Right cardiac atrium (tissue), 5 donors: ENCODE data around the gene MAPK14. TPM values are rescaled to one million over a fixed set of nuclear protein-coding genes. Genes with fewer than 3 reads are reported as not detected.

Experiments used
- ATAC-seq, 2 donors: fragments of 200-7000 bp; cut with Tn5 transposase; one replicate each; pipeline versions ENCODE4 v1.8.0 to v1.9.1; 2020; ENCODE audit warnings: moderate library complexity in 2 of 2, mild to moderate bottlenecking in 1 of 2
- DNase-seq, 3 donors: peaks; one replicate each; pipeline ENCODE4 v3.0.0-alpha.2; 2020
- H3K27ac ChIP-seq: one replicate; pipeline ENCODE4 v1.5.1; 2013; ENCODE audit warnings: mild to moderate bottlenecking, low read length, control low read depth, moderate library complexity
- H3K27me3 ChIP-seq: one replicate; pipeline ENCODE4 v1.6.1; 2013; ENCODE audit not compliant: control insufficient read depth, insufficient read depth
- H3K4me1 ChIP-seq: one replicate; pipeline ENCODE4 v1.6.1; 2013; ENCODE audit warnings: low read length; ENCODE audit not compliant: control insufficient read depth, insufficient read depth
- H3K4me3 ChIP-seq: one replicate; pipeline ENCODE4 v1.5.1; 2013; ENCODE audit warnings: low read length, control low read depth
- H3K9me3 ChIP-seq: one replicate; pipeline ENCODE4 v1.6.1; 2013; ENCODE audit warnings: low read length; ENCODE audit not compliant: control insufficient read depth
- WGBS: extraction: QIAGEN DNeasy Blood & Tissue Kit; methylation state at CpG from one replicate; pipeline ENCODE4 v1.1.7; 2013; 5-methylcytosine and 5-hydroxymethylcytosine counted together
- intact Hi-C, 4 donors: fragments of 100-400 bp; cut with DNase I; formaldehyde crosslinking; loops; one replicate each; pipeline versions ENCODE4 v1.11.0 to v1.14.0; 2022 to 2023
- polyA plus RNA-seq: library from polyadenylated mRNA; stranded (reverse); fragments of 200-250 nt; gene quantifications from one replicate; pipeline ENCODE4 v1.2.3, GENCODE V29; 2013
- total RNA-seq, 4 donors: library from RNA; stranded (reverse); fragmentation: NEBNext Ultra II Directional; extraction: Animal tissue kit (Norgen Biotek cat#: 25700); gene quantifications; one replicate each; pipeline ENCODE4 v1.2.1, GENCODE V29; 2021
- donor health status: healthy with polysubstance abuse.
- donor health status: DM: no; HTN: yes; CAD: no.
- donor health status: DM: no; HTN: no; CAD: no.
- donor health status: DM: no; HTN: yes; CAD: no; lungs with severe emphysema.
- donor health status: DM: yes; HTN: yes; CAD: no.

The MAPK14 gene
- total and polyA plus RNA-seq, 5 donors = 12.4 to 37.0 (median 30.9) TPM

GRCh38 chr6:36117658-36118549 lies 90.3 kb downstream of the MAPK14 start:
- H3K27ac ChIP-seq = no peak overlapping the region
- no peak overlapping the region for H3K4me3 ChIP-seq
- peaks cover 14% of the 10 kb centered on the region for H3K4me1 ChIP-seq
- H3K27me3 ChIP-seq = no peaks in the 10 kb centered on the region
- no peak for ATAC-seq
- 83% methylated on average over 8 of the region's 8 CpGs for WGBS
- DNase-seq = no peak
- intact Hi-C loops = no loop called here
- H3K9me3 ChIP-seq = no peaks in the 10 kb centered on the region

DNA sequence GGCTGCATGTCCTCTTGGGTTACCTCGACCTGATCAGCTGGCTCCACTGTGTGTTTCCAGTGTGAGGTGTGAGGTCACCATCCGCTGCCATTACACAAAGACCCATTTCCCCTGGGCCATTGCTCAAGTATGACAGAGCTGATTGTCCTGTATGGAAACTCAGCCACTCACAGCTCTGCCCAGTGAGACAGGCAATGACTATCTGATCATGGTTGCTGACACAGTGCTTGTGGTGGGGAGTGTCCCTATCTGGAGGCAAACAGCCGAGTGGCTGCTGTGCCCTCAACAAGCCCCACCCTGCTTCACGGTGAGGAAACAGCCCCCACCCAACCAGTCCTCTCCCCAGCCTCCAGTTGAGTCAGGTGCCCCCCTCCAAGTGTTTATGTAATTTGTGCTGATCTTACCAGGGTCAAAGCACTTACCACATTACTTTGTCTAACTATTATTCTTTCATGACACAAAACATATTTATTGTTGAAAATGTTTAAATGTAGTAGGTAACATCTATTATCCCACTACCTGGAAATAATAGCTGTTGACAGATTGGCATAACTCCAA lies 91.0 kb downstream of the MAPK14 start:
- DNase-seq = peak in 1 of 3 donors; percentile 61
- ATAC-seq = peak; percentile 51 to 72
- intact Hi-C loops = no loop called here
- no peak overlapping the region for H3K27ac ChIP-seq
- no peaks in the 10 kb centered on the region for H3K27me3 ChIP-seq
- no peak overlapping the region for H3K4me3 ChIP-seq
- no peaks in the 10 kb centered on the region for H3K9me3 ChIP-seq
- H3K4me1 ChIP-seq = peaks cover 14% of the 10 kb centered on the region
- WGBS = 45% methylated on average over 4 of the region's 4 CpGs

- no peak overlapping the region for H3K27ac ChIP-seq
- H3K27me3 ChIP-seq = no peaks in the 10 kb centered on the region
- WGBS = 80% methylated on average over 4 of the region's 4 CpGs
- no peaks in the 10 kb centered on the region for H3K9me3 ChIP-seq
- intact Hi-C loops = no loop called here
- H3K4me3 ChIP-seq = no peak overlapping the region
- H3K4me1 ChIP-seq = peaks cover 14% of the 10 kb centered on the region
- DNase-seq = no peak
- no peak for ATAC-seq
Observed at GRCh38 chr6:36119209-36119608, 91.6 kb downstream of the MAPK14 start.

GRCh38 chr6:36120018-36120417 lies 92.4 kb downstream of the MAPK14 start:
- Histone ChIP-seq H3K4me3 (no peak overlapping the region), H3K27me3 (no peaks in the 10 kb centered on the region), H3K27ac (no peak overlapping the region), H3K4me1 (peaks cover 12% of the 10 kb centered on the region), H3K9me3 (no peaks in the 10 kb centered on the region)
- no peak for ATAC-seq
- no peak for DNase-seq
- 73% methylated on average over 6 of the region's 6 CpGs for WGBS
- intact Hi-C loops = loop anchor here in 3 of 4 donors (5.0 to 10.0 kb wide), 4 partner anchors 65 to 245 kb away; partner anchors contain the start of gene BRPF3 (in 1 of the 3)

- no peak for DNase-seq
- intact Hi-C loops = loop anchor here in 3 of 4 donors (5.0 to 10.0 kb wide), 4 partner anchors 64 to 244 kb away; partner anchors contain the start of gene BRPF3 (in 1 of the 3)
- WGBS = 31% methylated on average over 10 of the region's 10 CpGs
Observed at GRCh38 chr6:36120539-36120938, 92.9 kb downstream of the MAPK14 start.

GRCh38 chr6:36120979-36121786 lies 93.6 kb downstream of the MAPK14 start:
- peaks cover 12% of the 10 kb centered on the region for H3K4me1 ChIP-seq
- peak; percentile 68 to 81 (median 77) for DNase-seq
- no peak overlapping the region for H3K27ac ChIP-seq
- intact Hi-C loops = loop anchor here in 3 of 4 donors (5.0 to 10.0 kb wide), 4 partner anchors 64 to 244 kb away; partner anchors contain the start of gene BRPF3 (in 1 of the 3)
- H3K4me3 ChIP-seq = no peak overlapping the region
- no peaks in the 10 kb centered on the region for H3K27me3 ChIP-seq
- ATAC-seq = peak; percentile 49 to 72
- WGBS = 30% methylated on average over 13 of the region's 13 CpGs
- no peaks in the 10 kb centered on the region for H3K9me3 ChIP-seq

More at GRCh38 chr6:36120539-36120938, 92.9 kb downstream of the MAPK14 start:
- no peak overlapping the region for H3K4me3 ChIP-seq
- no peak overlapping the region for H3K27ac ChIP-seq
- H3K9me3 ChIP-seq = no peaks in the 10 kb centered on the region
- H3K27me3 ChIP-seq = no peaks in the 10 kb centered on the region
- no peak for ATAC-seq
- peaks cover 12% of the 10 kb centered on the region for H3K4me1 ChIP-seq

GRCh38 chr6:36121787-36122494 lies 94.3 kb downstream of the MAPK14 start:
- WGBS = 82% methylated on average over 4 of the region's 4 CpGs
- DNase-seq (no peak), ATAC-seq (no peak)
- Histone ChIP-seq H3K27me3 (no peaks in the 10 kb centered on the region), H3K4me1 (peaks cover 12% of the 10 kb centered on the region), H3K9me3 (no peaks in the 10 kb centered on the region), H3K4me3 (no peak overlapping the region), H3K27ac (no peak overlapping the region)
- intact Hi-C loops = loop anchor here in 3 of 4 donors (5.0 to 10.0 kb wide), 4 partner anchors 63 to 243 kb away; partner anchors contain the start of gene BRPF3 (in 1 of the 3)

- intact Hi-C loops = loop anchor here in 3 of 4 donors (5.0 to 10.0 kb wide), 4 partner anchors 62 to 242 kb away; partner anchors contain the start of gene BRPF3 (in 1 of the 3)
- ATAC-seq (no peak), DNase-seq (no peak)
- Histone ChIP-seq H3K9me3 (no peaks in the 10 kb centered on the region), H3K27me3 (no peaks in the 10 kb centered on the region), H3K4me1 (peaks cover 10% of the 10 kb centered on the region), H3K27ac (no peak overlapping the region), H3K4me3 (no peak overlapping the region)
- 76% methylated on average over 11 of the region's 11 CpGs for WGBS
Observed at GRCh38 chr6:36122495-36123269, 95.1 kb downstream of the MAPK14 start.

DNA sequence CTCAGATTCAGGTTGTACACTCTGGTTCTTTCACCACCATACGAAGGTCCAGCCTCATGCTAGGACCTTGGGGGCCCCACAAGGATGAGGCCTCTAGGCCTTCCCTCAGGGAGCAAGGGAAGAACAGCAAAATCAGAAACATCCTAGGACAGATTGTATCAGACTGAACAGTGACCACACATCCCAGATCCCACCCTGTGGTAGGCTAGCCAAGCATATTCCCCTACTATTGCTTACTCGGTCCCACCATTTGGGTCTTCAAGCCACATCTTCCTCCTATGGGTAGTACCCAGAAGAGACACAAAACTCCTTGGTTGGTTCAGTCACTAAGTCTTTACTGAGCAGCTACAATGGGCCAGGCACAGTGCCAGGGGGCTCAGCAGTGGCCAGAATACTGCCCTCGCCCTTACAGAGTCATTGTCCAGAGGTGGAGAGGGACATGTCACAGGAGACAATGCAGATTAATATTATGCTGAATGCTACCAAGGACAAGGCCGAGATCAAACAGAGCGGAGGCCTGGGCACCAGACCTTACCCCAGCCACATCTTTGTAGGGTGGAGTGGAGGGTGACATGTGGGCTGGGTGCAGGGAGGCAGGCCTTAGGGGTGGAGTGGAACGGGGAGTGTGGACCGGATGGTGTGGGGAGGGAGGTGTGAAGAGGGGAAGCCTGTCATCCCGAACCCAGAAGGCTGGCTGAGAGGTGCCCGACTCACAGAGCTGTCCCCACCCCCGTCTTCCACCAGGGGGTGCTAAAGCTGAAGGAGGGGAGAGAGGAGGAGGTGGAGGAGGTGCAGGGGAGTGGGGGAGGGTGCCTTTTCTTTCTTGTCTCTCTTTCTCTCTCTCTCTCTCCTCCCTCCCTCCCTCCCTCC lies 95.9 kb downstream of the MAPK14 start:
- intact Hi-C loops = loop anchor here in 3 of 4 donors (5.0 to 10.0 kb wide), 4 partner anchors 61 to 241 kb away; partner anchors contain the start of gene BRPF3 (in 1 of the 3)
- Histone ChIP-seq H3K27ac (no peak overlapping the region), H3K4me1 (peaks cover 7% of the 10 kb centered on the region), H3K27me3 (no peaks in the 10 kb centered on the region), H3K4me3 (no peak overlapping the region), H3K9me3 (no peaks in the 10 kb centered on the region)
- DNase-seq = peak; percentile 73 to 91 (median 90)
- ATAC-seq = peak; percentile 78 to 84
- WGBS = 37% methylated on average over 10 of the region's 10 CpGs
